ENCODE results near the gene PACRG.

The PACRG gene

GRCh38 chr6:163352011-163352685, 624.4 kb downstream of the PACRG start:
- no peak for DNase-seq (ENCODE audit: low read depth in 2 of 2)

DNA sequence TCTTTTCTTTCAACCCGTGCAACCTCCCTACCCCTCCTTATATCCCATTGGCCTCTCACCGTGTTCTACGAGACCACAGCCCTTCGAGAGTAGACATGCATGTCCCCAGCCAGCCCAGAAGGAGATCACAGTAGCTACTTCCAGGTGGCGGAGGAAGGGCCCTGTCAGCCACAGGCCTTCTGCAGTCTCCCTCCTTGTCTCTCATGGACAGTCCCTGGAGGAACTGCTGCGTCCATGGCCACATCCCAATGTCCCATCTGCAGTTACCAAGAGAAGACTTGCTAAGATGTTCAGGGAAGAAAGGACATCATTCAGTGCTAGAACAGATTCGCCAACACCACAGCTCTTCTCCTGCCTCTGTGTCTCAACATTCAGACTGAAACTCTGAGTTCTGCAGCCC, 625.2 kb downstream of the PACRG start:
- no peak for DNase-seq (ENCODE audit: low read depth in 2 of 2)

- DNase-seq (ENCODE audit: low read depth in 2 of 2), result no peak
Observed at GRCh38 chr6:163354085-163354484, 626.3 kb downstream of the PACRG start.

GRCh38 chr6:163354761-163355425, 627.1 kb downstream of the PACRG start:
- DNase-seq (ENCODE audit: low read depth in 2 of 2), result no peak

GRCh38 chr6:163355426-163355991, 627.7 kb downstream of the PACRG start:
- DNase-seq (ENCODE audit: low read depth in 2 of 2), result no peak

- DNase-seq (ENCODE audit: low read depth in 2 of 2), result no peak
Observed at GRCh38 chr6:163356324-163356723, 628.5 kb downstream of the PACRG start.

- no peak for DNase-seq (ENCODE audit: low read depth in 2 of 2)
Observed at GRCh38 chr6:163356743-163357142, 629.0 kb downstream of the PACRG start.

GRCh38 chr6:163364641-163365040, 636.9 kb downstream of the PACRG start:
- no peak for DNase-seq (ENCODE audit: low read depth in 2 of 2)
